Stomach (tissue), 4 donors: ENCODE measurements around the gene SGIP1.

Source experiments
- EP300 ChIP-seq: sonication (generic); formaldehyde crosslinking; IDR thresholded peaks from one replicate; pipeline ENCODE4 v1.6.1; 2017; ENCODE audit warnings: antibody characterized with exemption
- POLR2A ChIP-seq, 4 donors: fragments of 450-650 bp; IDR thresholded peaks; one replicate each; pipeline ENCODE4 v1.6.1; 2016; ENCODE audit warnings: antibody characterized with exemption in 4 of 4, control low read depth in 2 of 4, mild to moderate bottlenecking in 1 of 4, moderate library complexity in 1 of 4
- TF ChIP-seq, protein P1 (sequence below), 7 experiments: fragments of 450-650 bp in 4 of 7; fragments of 200-600 bp in 3 of 7; sonication (generic) in 3 of 7; IDR thresholded peaks; one replicate each; pipeline ENCODE4 v1.5.1; 2016 to 2019; ENCODE audit warnings: antibody characterized with exemption in 7 of 7, control low read depth in 2 of 7, mild to moderate bottlenecking in 1 of 7

DNA sequence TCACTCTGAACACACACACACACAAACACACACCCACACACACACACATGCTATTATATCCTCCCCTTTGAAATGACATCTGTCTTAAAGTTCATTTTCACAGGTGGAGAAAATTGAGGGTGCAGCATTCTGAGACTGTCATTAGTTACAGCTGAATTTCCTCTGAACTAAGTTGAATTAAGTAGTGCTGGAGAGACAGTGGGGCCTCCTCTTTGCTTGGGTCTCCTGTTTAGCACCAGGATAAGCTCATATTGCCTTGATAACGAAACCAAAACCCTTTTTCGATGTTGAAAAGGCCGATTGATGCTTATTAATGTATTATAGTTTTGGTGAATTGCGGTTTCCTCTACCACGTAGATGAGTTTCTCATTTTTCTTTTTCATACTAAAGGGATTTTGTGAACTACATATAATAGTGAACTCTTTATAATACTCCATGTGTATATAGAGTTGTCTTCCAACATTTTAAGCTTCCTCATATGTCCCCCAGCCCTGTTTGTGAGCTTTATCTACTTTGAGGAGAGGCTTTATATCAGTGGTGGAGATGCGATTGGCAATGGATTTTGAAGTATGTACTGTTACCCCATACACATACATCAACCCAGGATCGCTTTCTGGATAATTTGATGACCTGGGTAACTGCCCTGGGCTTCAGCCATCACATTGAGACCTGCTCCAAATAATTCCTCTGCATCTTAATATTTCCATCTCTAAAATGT, 235.7 kb downstream of the SGIP1 start:
- TF ChIP-seq, protein P1, sequence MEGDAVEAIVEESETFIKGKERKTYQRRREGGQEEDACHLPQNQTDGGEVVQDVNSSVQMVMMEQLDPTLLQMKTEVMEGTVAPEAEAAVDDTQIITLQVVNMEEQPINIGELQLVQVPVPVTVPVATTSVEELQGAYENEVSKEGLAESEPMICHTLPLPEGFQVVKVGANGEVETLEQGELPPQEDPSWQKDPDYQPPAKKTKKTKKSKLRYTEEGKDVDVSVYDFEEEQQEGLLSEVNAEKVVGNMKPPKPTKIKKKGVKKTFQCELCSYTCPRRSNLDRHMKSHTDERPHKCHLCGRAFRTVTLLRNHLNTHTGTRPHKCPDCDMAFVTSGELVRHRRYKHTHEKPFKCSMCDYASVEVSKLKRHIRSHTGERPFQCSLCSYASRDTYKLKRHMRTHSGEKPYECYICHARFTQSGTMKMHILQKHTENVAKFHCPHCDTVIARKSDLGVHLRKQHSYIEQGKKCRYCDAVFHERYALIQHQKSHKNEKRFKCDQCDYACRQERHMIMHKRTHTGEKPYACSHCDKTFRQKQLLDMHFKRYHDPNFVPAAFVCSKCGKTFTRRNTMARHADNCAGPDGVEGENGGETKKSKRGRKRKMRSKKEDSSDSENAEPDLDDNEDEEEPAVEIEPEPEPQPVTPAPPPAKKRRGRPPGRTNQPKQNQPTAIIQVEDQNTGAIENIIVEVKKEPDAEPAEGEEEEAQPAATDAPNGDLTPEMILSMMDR (IDR thresholded peaks at IDR 0.05): no peak
- TF ChIP-seq POLR2A (IDR thresholded peaks at IDR 0.05) (no peak), EP300 (no peak)
